ENCODE data around the gene CDK16. TPM values are rescaled to one million over a fixed set of nuclear protein-coding genes. Genes with fewer than 3 reads are reported as not detected.

Gene CDK16
- total RNA-seq, 2 donors from 2014 or later = 95.0 to 147 TPM

- DNase-seq = no peak
- intact Hi-C loops (cut with DNase I) = no loop called here
- H3K27ac ChIP-seq = no peak overlapping the region
- H3K4me1 ChIP-seq = no peaks in the 10 kb centered on the region
- H3K36me3 ChIP-seq = peaks cover 41% of the 10 kb centered on the region
- no peaks in the 10 kb centered on the region for H3K27me3 ChIP-seq
- no peaks in the 10 kb centered on the region for H3K9me3 ChIP-seq
- no peak for TF ChIP-seq CTCF (IDR thresholded peaks at IDR 0.05)
- H3K9ac ChIP-seq (ENCODE audit: low read depth in 2 of 2, low read length in 2 of 2) = no peak overlapping the region
- H3K4me3 ChIP-seq = no peak overlapping the region
These were observed 8.8 kb upstream of the CDK16 start for GRCh38 chrX:47209508-47210238.

- Histone ChIP-seq H3K4me3 (no peak overlapping the region), H3K4me1 (no peaks in the 10 kb centered on the region), H3K36me3 (peaks cover 44% of the 10 kb centered on the region), H3K27me3 (no peaks in the 10 kb centered on the region), H3K9ac (ENCODE audit: low read depth in 2 of 2, low read length in 2 of 2) (no peak overlapping the region), H3K27ac (no peak overlapping the region), H3K9me3 (no peaks in the 10 kb centered on the region)
- intact Hi-C loops (cut with DNase I) = no loop called here
- TF ChIP-seq CTCF (IDR thresholded peaks at IDR 0.05) = no peak
- DNase-seq = no peak
These were observed 7.6 kb upstream of the CDK16 start for GRCh38 chrX:47210661-47211425.

GRCh38 chrX:47212381-47213293, 5.8 kb upstream of the CDK16 start:
- Histone ChIP-seq H3K27me3 (no peaks in the 10 kb centered on the region), H3K27ac (no peak overlapping the region), H3K9ac (ENCODE audit: low read depth in 2 of 2, low read length in 2 of 2) (no peak overlapping the region), H3K4me3 (no peak overlapping the region), H3K36me3 (peaks cover 37% of the 10 kb centered on the region), H3K4me1 (no peaks in the 10 kb centered on the region), H3K9me3 (no peaks in the 10 kb centered on the region)
- intact Hi-C loops (cut with DNase I) = no loop called here
- no peak for TF ChIP-seq CTCF (IDR thresholded peaks at IDR 0.05)
- no peak for DNase-seq

- Histone ChIP-seq H3K4me1 (no peaks in the 10 kb centered on the region), H3K4me3 (no peak overlapping the region), H3K9me3 (no peaks in the 10 kb centered on the region), H3K27ac (no peak overlapping the region), H3K9ac (ENCODE audit: low read depth in 2 of 2, low read length in 2 of 2) (no peak overlapping the region), H3K36me3 (peaks cover 33% of the 10 kb centered on the region), H3K27me3 (no peaks in the 10 kb centered on the region)
- no peak for DNase-seq
- intact Hi-C loops (cut with DNase I) = no loop called here
- TF ChIP-seq CTCF (IDR thresholded peaks at IDR 0.05) = no peak
These were observed 3.9 kb upstream of the CDK16 start for GRCh38 chrX:47214435-47215077.
